ENCODE results near the gene OR5L2.
"Not testable (repeated sequence)": the region's sequence is repeated elsewhere in the genome, so short reads cannot be mapped to it uniquely, and the experiment has no call there.

- TF ChIP-seq, protein P1, sequence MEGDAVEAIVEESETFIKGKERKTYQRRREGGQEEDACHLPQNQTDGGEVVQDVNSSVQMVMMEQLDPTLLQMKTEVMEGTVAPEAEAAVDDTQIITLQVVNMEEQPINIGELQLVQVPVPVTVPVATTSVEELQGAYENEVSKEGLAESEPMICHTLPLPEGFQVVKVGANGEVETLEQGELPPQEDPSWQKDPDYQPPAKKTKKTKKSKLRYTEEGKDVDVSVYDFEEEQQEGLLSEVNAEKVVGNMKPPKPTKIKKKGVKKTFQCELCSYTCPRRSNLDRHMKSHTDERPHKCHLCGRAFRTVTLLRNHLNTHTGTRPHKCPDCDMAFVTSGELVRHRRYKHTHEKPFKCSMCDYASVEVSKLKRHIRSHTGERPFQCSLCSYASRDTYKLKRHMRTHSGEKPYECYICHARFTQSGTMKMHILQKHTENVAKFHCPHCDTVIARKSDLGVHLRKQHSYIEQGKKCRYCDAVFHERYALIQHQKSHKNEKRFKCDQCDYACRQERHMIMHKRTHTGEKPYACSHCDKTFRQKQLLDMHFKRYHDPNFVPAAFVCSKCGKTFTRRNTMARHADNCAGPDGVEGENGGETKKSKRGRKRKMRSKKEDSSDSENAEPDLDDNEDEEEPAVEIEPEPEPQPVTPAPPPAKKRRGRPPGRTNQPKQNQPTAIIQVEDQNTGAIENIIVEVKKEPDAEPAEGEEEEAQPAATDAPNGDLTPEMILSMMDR (IDR thresholded peaks at IDR 0.05): not testable (repeated sequence)
- TF ChIP-seq EZH2phosphoT487, EZH2 (IDR thresholded peaks at IDR 0.05): not testable (repeated sequence)
These were observed 40.3 kb downstream of the OR5L2 start for GRCh38 chr11:55867354-55867753.
